ENCODE data around the gene FER1L5. TPM values are rescaled to one million over a fixed set of nuclear protein-coding genes. Genes with fewer than 3 reads are reported as not detected.

FER1L5 gene
- polyA plus RNA-seq, 1 of the 3 experiments (the other 2 are of a cell fraction), result 0.02 TPM

GRCh38 chr2:96729748-96730147, 87.2 kb downstream of the FER1L5 start:
- no peaks in the 10 kb centered on the region for H3K9me3 ChIP-seq
- H3F3A ChIP-seq (replicated peaks; ENCODE audit: insufficient read depth), result no peaks in the 10 kb centered on the region
- H3K79me2 ChIP-seq (ENCODE audit: insufficient read depth), result no peaks in the 10 kb centered on the region
- no peak overlapping the region for H3K27ac ChIP-seq (ENCODE audit: low read depth in 2 of 2, low read length in 1 of 2)
- H3K36me3 ChIP-seq (replicated peaks in 1 of 2; ENCODE audit: control insufficient read depth in 1 of 2, insufficient read depth in 2 of 2, low read length in 1 of 2), result peaks cover 32 to 33% of the 10 kb centered on the region in 2 experiments
- DNase-seq, result no peak
- CTCF ChIA-PET, result no interaction called here
- no peaks in the 10 kb centered on the region for H4K20me1 ChIP-seq (ENCODE audit: insufficient read depth)
- WGBS (ENCODE audit: low lambda C conversion rate), result over 99% methylated on average over 7 of the region's 7 CpGs
- H3K4me3 ChIP-seq (ENCODE audit: low read depth in 2 of 2, low read length in 1 of 2), result no peak overlapping the region
- H3K4me2 ChIP-seq, result no peak overlapping the region
- H3K9me2 ChIP-seq, result no peaks in the 10 kb centered on the region
- H2AFZ ChIP-seq (ENCODE audit: low read depth), result no peak overlapping the region
- no peaks in the 10 kb centered on the region; a peak in 1 of 4 replicates for H3K4me1 ChIP-seq (ENCODE audit: control insufficient read depth in 1 of 2, insufficient read depth in 2 of 2, low read depth in 1 of 2, low read length in 1 of 2)
- H3K27me3 ChIP-seq (ENCODE audit: insufficient read depth), result no peaks in the 10 kb centered on the region
- H3K9ac ChIP-seq, result no peak overlapping the region
- TF ChIP-seq RXRA (IDR thresholded peaks at IDR 0.05; ENCODE audit: borderline replicate concordance, low read depth) (no peak), TEAD4 (IDR thresholded peaks at IDR 0.05; ENCODE audit: borderline replicate concordance, insufficient read depth) (no peak)
- POLR2A ChIA-PET, result no interaction called here

GRCh38 chr2:96730212-96730611, 87.6 kb downstream of the FER1L5 start:
- no peak overlapping the region for H3K4me3 ChIP-seq (ENCODE audit: low read depth in 2 of 2, low read length in 1 of 2)
- no peaks in the 10 kb centered on the region; a peak in 1 of 4 replicates for H3K4me1 ChIP-seq (ENCODE audit: control insufficient read depth in 1 of 2, insufficient read depth in 2 of 2, low read depth in 1 of 2, low read length in 1 of 2)
- H3K9me2 ChIP-seq, result no peaks in the 10 kb centered on the region
- H2AFZ ChIP-seq (ENCODE audit: low read depth), result no peak overlapping the region
- H3F3A ChIP-seq (replicated peaks; ENCODE audit: insufficient read depth), result no peaks in the 10 kb centered on the region
- ChIA-PET POLR2A (no interaction called here), CTCF (no interaction called here)
- TF ChIP-seq NRF1 (IDR thresholded peaks at IDR 0.05; ENCODE audit: low read depth, low read length) (no peak), POLR2AphosphoS5 (IDR thresholded peaks at IDR 0.05; ENCODE audit: low read depth, low read length) (no peak), MXI1 (IDR thresholded peaks at IDR 0.05; ENCODE audit: low read depth, low read length) (no peak), FOXJ3 (CRISPR knock-in tag; IDR thresholded peaks at IDR 0.05) (no peak), SMC3 (IDR thresholded peaks at IDR 0.05; ENCODE audit: low read depth, low read length) (no peak), RAD21 (IDR thresholded peaks at IDR 0.05; ENCODE audit: low read length) (no peak), TAF1 (IDR thresholded peaks at IDR 0.05; ENCODE audit: borderline replicate concordance, low read depth, low read length) (no peak), ZBTB33 (IDR thresholded peaks at IDR 0.05; ENCODE audit: borderline replicate concordance, low read depth) (no peak), USF2 (IDR thresholded peaks at IDR 0.05; ENCODE audit: borderline replicate concordance, low read depth, low read length) (no peak), PBX3 (IDR thresholded peaks at IDR 0.05) (no peak), FOXM1 (IDR thresholded peaks at IDR 0.05; ENCODE audit: low read depth) (no peak), RXRA (IDR thresholded peaks at IDR 0.05; ENCODE audit: borderline replicate concordance, low read depth) (no peak), ELF1 (IDR thresholded peaks at IDR 0.05) (no peak), TCF12 (IDR thresholded peaks at IDR 0.05) (no peak), EP300 (IDR thresholded peaks at IDR 0.05; ENCODE audit: borderline replicate concordance in 1 of 2, low read depth in 1 of 2, low read length in 1 of 2) (no peak)
- H3K9me3 ChIP-seq, result no peaks in the 10 kb centered on the region
- H3K27me3 ChIP-seq (ENCODE audit: insufficient read depth), result no peaks in the 10 kb centered on the region
- H3K79me2 ChIP-seq (ENCODE audit: insufficient read depth), result no peaks in the 10 kb centered on the region
- H3K27ac ChIP-seq (ENCODE audit: low read depth in 2 of 2, low read length in 1 of 2), result no peak overlapping the region
- H4K20me1 ChIP-seq (ENCODE audit: insufficient read depth), result no peaks in the 10 kb centered on the region
- no peak for DNase-seq
- no peak overlapping the region for H3K9ac ChIP-seq
- WGBS (ENCODE audit: low lambda C conversion rate), result 100% methylated on average over 2 of the region's 2 CpGs
- H3K4me2 ChIP-seq, result no peak overlapping the region
- peaks cover 32 to 33% of the 10 kb centered on the region in 2 experiments for H3K36me3 ChIP-seq (replicated peaks in 1 of 2; ENCODE audit: control insufficient read depth in 1 of 2, insufficient read depth in 2 of 2, low read length in 1 of 2)
